HEK293 (cell line): ENCODE data around the gene C1orf74.

Source experiments
- HOXD13 ChIP-seq: sonication (generic); formaldehyde crosslinking; IDR thresholded peaks from 2 replicates; pipeline ENCODE4 v1.8.0; 2022; ENCODE audit warnings: missing genetic modification reagents, borderline replicate concordance
- IKZF3 ChIP-seq: fragments of 450-650 bp; IDR thresholded peaks from 2 replicates; pipeline ENCODE4 v1.5.0; 2018; ENCODE audit warnings: missing biosample characterization, mild to moderate bottlenecking, missing genetic modification characterization, moderate library complexity
- KLF16 ChIP-seq: fragments of 450-650 bp; formaldehyde crosslinking; IDR thresholded peaks from 2 replicates; pipeline ENCODE4 v1.5.1; 2017; ENCODE audit warnings: missing biosample characterization, missing genetic modification characterization
- MYNN ChIP-seq: fragments of 450-650 bp; formaldehyde crosslinking; IDR thresholded peaks from 2 replicates; pipeline ENCODE4 v1.5.1; 2016; ENCODE audit warnings: missing biosample characterization, missing genetic modification characterization, borderline replicate concordance
- SETDB1 ChIP-seq: IDR thresholded peaks from one replicate; pipeline ENCODE4 v1.6.1; 2017; ENCODE audit warnings: mild to moderate bottlenecking, low read length, moderate library complexity, mixed read lengths; ENCODE audit not compliant: insufficient read length
- SP3 ChIP-seq: fragments of 450-650 bp; formaldehyde crosslinking; IDR thresholded peaks from 2 replicates; pipeline ENCODE4 v1.5.1; 2016; ENCODE audit warnings: missing biosample characterization, missing genetic modification characterization
- SP7 ChIP-seq: fragments of 450-650 bp; formaldehyde crosslinking; IDR thresholded peaks from 2 replicates; pipeline ENCODE4 v1.5.1; 2016; ENCODE audit warnings: missing biosample characterization, missing genetic modification characterization
- YY2 ChIP-seq: fragments of 450-650 bp; formaldehyde crosslinking; IDR thresholded peaks from 2 replicates; pipeline ENCODE4 v1.5.1; 2016; ENCODE audit warnings: missing biosample characterization, missing genetic modification characterization
- ZBTB6 ChIP-seq: fragments of 450-650 bp; formaldehyde crosslinking; IDR thresholded peaks from 2 replicates; pipeline ENCODE4 v1.5.1; 2017; ENCODE audit warnings: missing biosample characterization, missing genetic modification characterization
- ZBTB8A ChIP-seq: fragments of 450-650 bp; formaldehyde crosslinking; IDR thresholded peaks from 2 replicates; pipeline ENCODE4 v1.5.1; 2016; ENCODE audit warnings: missing biosample characterization, missing genetic modification characterization
- ZFP41 ChIP-seq: fragments of 450-650 bp; formaldehyde crosslinking; IDR thresholded peaks from 2 replicates; pipeline ENCODE4 v1.5.1; 2016; ENCODE audit warnings: missing biosample characterization, missing genetic modification characterization, borderline replicate concordance
- ZNF223 ChIP-seq: fragments of 450-650 bp; formaldehyde crosslinking; IDR thresholded peaks from 2 replicates; pipeline ENCODE4 v1.5.1; 2016; ENCODE audit warnings: missing biosample characterization, missing genetic modification characterization
- ZNF362 ChIP-seq: fragments of 450-650 bp; formaldehyde crosslinking; IDR thresholded peaks from 2 replicates; pipeline ENCODE4 v1.5.1; 2016; ENCODE audit warnings: missing biosample characterization, missing genetic modification characterization
- ZNF366 ChIP-seq: fragments of 450-650 bp; formaldehyde crosslinking; conservative IDR thresholded peaks from 2 replicates; pipeline ENCODE4 v1.5.1; 2016; ENCODE audit warnings: missing biosample characterization, missing genetic modification characterization
- ZNF391 ChIP-seq: fragments of 450-650 bp; formaldehyde crosslinking; IDR thresholded peaks from 2 replicates; pipeline ENCODE4 v1.5.1; 2016; ENCODE audit warnings: low read depth, missing biosample characterization, missing genetic modification characterization, borderline replicate concordance
- ZNF404 ChIP-seq: fragments of 450-650 bp; formaldehyde crosslinking; IDR thresholded peaks from 2 replicates; pipeline ENCODE4 v1.5.1; 2017; ENCODE audit warnings: missing biosample characterization, missing genetic modification characterization
- ZNF514 ChIP-seq: fragments of 450-650 bp; formaldehyde crosslinking; IDR thresholded peaks from 2 replicates; pipeline ENCODE4 v1.5.1; 2016; ENCODE audit warnings: missing biosample characterization, missing genetic modification characterization
- ZNF529 ChIP-seq: fragments of 450-650 bp; formaldehyde crosslinking; IDR thresholded peaks from 2 replicates; pipeline ENCODE4 v1.5.1; 2017; ENCODE audit warnings: missing genetic modification characterization, missing biosample characterization; ENCODE audit not compliant: insufficient replicate concordance
- ZNF530 ChIP-seq: fragments of 450-650 bp; formaldehyde crosslinking; IDR thresholded peaks from 2 replicates; pipeline ENCODE4 v1.5.1; 2016; ENCODE audit warnings: low read depth, missing biosample characterization, missing genetic modification characterization
- ZNF544 ChIP-seq: fragments of 450-650 bp; formaldehyde crosslinking; IDR thresholded peaks from 2 replicates; pipeline ENCODE4 v1.5.0; 2017; ENCODE audit warnings: missing biosample characterization, missing genetic modification characterization
- ZNF549 ChIP-seq: fragments of 450-650 bp; IDR thresholded peaks from 2 replicates; pipeline ENCODE4 v1.5.1; 2018; ENCODE audit warnings: missing biosample characterization, missing genetic modification characterization, mild to moderate bottlenecking, inconsistent platforms, moderate library complexity
- ZNF561 ChIP-seq: fragments of 450-650 bp; IDR thresholded peaks from 2 replicates; pipeline ENCODE4 v1.5.1; 2018; ENCODE audit warnings: missing biosample characterization, missing genetic modification characterization, borderline replicate concordance
- ZNF692 ChIP-seq: fragments of 450-650 bp; formaldehyde crosslinking; IDR thresholded peaks from 2 replicates; pipeline ENCODE4 v1.5.1; 2016; ENCODE audit warnings: missing biosample characterization, missing genetic modification characterization
- ZNF76 ChIP-seq: fragments of 450-650 bp; formaldehyde crosslinking; IDR thresholded peaks from 2 replicates; pipeline ENCODE4; 2016; ENCODE audit warnings: low read depth, missing biosample characterization, missing genetic modification characterization, borderline replicate concordance
- TF ChIP-seq, protein P1 (sequence below): fragments of 450-650 bp; formaldehyde crosslinking; IDR thresholded peaks from 2 replicates; pipeline ENCODE4 v1.5.1; 2016; ENCODE audit warnings: missing biosample characterization, missing genetic modification characterization
- TF ChIP-seq, protein P2 (sequence below): fragments of 450-650 bp; formaldehyde crosslinking; IDR thresholded peaks from 2 replicates; pipeline ENCODE4 v1.5.1; 2016; ENCODE audit warnings: missing biosample characterization, missing genetic modification characterization, borderline replicate concordance
- TF ChIP-seq, protein P3 (sequence below): fragments of 450-650 bp; formaldehyde crosslinking; IDR thresholded peaks from 2 replicates; pipeline ENCODE4 v1.5.1; 2016; ENCODE audit warnings: missing biosample characterization, missing genetic modification characterization

Gene C1orf74

GRCh38 chr1:209747580-209748262 lies 36.6 kb downstream of the C1orf74 start (continued):
- TF ChIP-seq ZNF529: no peak
- peak; percentile 40; the same call in 1 of the 2 replicates for TF ChIP-seq KLF16
- TF ChIP-seq, protein P1, sequence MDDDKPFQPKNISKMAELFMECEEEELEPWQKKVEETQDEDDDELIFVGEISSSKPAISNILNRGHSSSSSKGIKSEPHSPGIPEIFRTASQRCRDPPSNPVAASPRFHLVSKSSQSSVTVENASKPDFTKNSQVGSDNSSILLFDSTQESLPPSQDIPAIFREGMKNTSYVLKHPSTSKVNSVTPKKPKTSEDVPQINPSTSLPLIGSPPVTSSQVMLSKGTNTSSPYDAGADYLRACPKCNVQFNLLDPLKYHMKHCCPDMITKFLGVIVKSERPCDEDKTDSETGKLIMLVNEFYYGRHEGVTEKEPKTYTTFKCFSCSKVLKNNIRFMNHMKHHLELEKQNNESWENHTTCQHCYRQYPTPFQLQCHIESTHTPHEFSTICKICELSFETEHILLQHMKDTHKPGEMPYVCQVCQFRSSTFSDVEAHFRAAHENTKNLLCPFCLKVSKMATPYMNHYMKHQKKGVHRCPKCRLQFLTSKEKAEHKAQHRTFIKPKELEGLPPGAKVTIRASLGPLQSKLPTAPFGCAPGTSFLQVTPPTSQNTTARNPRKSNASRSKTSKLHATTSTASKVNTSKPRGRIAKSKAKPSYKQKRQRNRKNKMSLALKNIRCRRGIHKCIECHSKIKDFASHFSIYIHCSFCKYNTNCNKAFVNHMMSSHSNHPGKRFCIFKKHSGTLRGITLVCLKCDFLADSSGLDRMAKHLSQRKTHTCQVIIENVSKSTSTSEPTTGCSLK (tag by site-specific recombination): no peak
- no peak for TF ChIP-seq IKZF3 (tag by site-specific recombination)
- no peak for TF ChIP-seq ZNF366 (tag by site-specific recombination)
- TF ChIP-seq, protein P2, sequence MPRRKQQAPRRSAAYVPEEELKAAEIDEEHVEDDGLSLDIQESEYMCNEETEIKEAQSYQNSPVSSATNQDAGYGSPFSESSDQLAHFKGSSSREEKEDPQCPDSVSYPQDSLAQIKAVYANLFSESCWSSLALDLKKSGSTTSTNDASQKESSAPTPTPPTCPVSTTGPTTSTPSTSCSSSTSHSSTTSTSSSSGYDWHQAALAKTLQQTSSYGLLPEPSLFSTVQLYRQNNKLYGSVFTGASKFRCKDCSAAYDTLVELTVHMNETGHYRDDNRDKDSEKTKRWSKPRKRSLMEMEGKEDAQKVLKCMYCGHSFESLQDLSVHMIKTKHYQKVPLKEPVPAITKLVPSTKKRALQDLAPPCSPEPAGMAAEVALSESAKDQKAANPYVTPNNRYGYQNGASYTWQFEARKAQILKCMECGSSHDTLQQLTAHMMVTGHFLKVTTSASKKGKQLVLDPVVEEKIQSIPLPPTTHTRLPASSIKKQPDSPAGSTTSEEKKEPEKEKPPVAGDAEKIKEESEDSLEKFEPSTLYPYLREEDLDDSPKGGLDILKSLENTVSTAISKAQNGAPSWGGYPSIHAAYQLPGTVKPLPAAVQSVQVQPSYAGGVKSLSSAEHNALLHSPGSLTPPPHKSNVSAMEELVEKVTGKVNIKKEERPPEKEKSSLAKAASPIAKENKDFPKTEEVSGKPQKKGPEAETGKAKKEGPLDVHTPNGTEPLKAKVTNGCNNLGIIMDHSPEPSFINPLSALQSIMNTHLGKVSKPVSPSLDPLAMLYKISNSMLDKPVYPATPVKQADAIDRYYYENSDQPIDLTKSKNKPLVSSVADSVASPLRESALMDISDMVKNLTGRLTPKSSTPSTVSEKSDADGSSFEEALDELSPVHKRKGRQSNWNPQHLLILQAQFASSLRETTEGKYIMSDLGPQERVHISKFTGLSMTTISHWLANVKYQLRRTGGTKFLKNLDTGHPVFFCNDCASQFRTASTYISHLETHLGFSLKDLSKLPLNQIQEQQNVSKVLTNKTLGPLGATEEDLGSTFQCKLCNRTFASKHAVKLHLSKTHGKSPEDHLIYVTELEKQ: peak; percentile 58; the same call in 1 of the 2 replicates
- TF ChIP-seq ZNF223: no peak
- TF ChIP-seq ZNF544 (tag by site-specific recombination): no peak
- TF ChIP-seq ZBTB6 (tag by site-specific recombination): peak; percentile 90
- no peak for TF ChIP-seq ZNF561 (tag by site-specific recombination)
- no peak for TF ChIP-seq ZFP41 (tag by site-specific recombination)
- TF ChIP-seq, protein P3, sequence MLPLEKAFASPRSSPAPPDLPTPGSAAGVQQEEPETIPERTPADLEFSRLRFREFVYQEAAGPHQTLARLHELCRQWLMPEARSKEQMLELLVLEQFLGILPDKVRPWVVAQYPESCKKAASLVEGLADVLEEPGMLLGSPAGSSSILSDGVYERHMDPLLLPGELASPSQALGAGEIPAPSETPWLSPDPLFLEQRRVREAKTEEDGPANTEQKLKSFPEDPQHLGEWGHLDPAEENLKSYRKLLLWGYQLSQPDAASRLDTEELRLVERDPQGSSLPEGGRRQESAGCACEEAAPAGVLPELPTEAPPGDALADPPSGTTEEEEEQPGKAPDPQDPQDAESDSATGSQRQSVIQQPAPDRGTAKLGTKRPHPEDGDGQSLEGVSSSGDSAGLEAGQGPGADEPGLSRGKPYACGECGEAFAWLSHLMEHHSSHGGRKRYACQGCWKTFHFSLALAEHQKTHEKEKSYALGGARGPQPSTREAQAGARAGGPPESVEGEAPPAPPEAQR (tag by site-specific recombination): no peak
- no peak for TF ChIP-seq ZNF362 (tag by site-specific recombination)
- TF ChIP-seq MYNN (tag by site-specific recombination): no peak
- no peak for TF ChIP-seq SETDB1
- TF ChIP-seq ZNF514 (tag by site-specific recombination): no peak
- TF ChIP-seq ZNF530 (tag by site-specific recombination): no peak
- TF ChIP-seq ZNF549 (tag by site-specific recombination): no peak
- no peak for TF ChIP-seq ZNF76 (tag by site-specific recombination)
- TF ChIP-seq SP7: peak; percentile 79
- TF ChIP-seq HOXD13 (CRISPR knock-in tag): no peak
- TF ChIP-seq ZNF692 (tag by site-specific recombination): peak; percentile 75
- TF ChIP-seq ZNF391 (tag by site-specific recombination): peak; percentile 23; the same call in 1 of the 2 replicates
- TF ChIP-seq ZNF404: no peak
- TF ChIP-seq ZBTB8A (tag by site-specific recombination): peak; percentile 46
- no peak for TF ChIP-seq YY2 (tag by site-specific recombination)
- TF ChIP-seq SP3: peak; percentile 73
